ENCODE data around the gene CARD11.

The CARD11 gene

DNA sequence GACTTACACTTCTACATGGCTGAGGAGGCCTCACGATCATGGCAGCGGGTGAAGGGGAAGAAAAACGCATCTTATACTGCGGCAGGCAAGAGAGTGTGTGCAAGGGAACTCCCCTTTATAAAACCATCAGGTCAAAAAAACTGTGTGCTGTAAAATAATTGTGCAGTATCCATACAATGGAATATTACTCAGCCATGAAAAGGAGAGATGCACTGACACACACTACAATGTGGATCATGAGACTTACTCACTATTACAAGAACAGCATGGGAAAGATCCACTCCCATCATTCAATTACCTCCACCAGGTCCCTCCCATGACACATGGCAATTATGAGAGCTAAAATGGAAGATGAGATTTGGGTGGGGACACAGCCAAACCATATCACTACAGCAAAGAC, 27.2 kb upstream of the CARD11 start:
- no peak for TF ChIP-seq Cebpa-rat (IDR thresholded peaks at IDR 0.05)
- peaks cover 0 to 4% (median 0%) of the 10 kb centered on the region in 11 experiments; a peak in 1 of 22 replicates for H4K20me1 ChIP-seq
- no peak overlapping the region for H3K9ac ChIP-seq
- peaks cover 0 to 34% (median 0%) of the 10 kb centered on the region in 11 experiments; a peak in 5 of 22 replicates for H3K27me3 ChIP-seq
- peaks cover 31 to 52% (median 45%) of the 10 kb centered on the region in 10 experiments for H3K4me1 ChIP-seq
- peaks cover 21 to 39% (median 26%) of the 10 kb centered on the region in 11 experiments for H3K9me3 ChIP-seq (replicated peaks in 1 of 11)
- no peaks in the 10 kb centered on the region; a peak in 1 of 22 replicates for H3K36me3 ChIP-seq
- no peak overlapping the region for H3K27ac ChIP-seq
- no peak overlapping the region for H3K4me3 ChIP-seq
- H3K4me2 ChIP-seq: no peak overlapping the region

DNA sequence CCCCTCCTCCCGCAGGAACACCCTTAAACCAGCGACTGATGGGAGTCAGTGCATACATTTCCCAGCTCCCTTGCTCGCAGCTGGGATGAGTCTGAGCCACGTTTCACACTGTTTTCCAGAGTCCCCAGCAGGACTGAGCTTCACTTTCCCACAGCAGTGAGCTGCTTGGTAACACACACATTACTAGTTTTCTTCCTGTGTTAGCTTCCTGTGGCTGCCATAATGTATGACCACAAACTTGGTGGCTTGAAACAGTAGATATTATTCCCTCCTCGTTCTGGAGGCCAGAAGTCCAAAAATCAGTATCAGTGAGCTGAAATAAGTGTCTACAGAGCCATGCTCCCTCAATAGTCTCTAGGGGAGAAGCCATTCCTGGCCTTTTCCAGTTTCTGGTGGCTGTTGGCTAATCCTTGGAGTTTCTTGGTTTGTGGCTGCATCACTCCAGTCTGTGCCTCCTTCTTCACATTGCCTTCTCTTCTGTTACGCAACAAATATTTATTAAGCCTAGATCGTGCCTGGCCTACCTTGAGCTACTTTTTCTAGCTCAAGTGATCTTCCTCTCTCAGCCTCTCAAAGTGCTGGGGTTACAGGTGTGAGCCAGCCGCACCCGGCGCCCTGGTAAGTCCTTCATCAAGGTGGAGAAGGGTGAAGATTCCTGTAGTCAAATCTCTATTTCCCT, 26.2 kb upstream of the CARD11 start:
- Histone ChIP-seq H3K9ac (peak overlapping the region in 1 of 11 experiments; percentile 33; a peak in 1 of 22 replicates), H3K9me3 (replicated peaks in 1 of 11) (peaks cover 13 to 29% (median 16%) of the 10 kb centered on the region in 11 experiments), H3K4me1 (peaks cover 31 to 62% (median 54%) of the 10 kb centered on the region in 10 experiments), H3K27ac (peak overlapping the region in 3 of 11 experiments; percentile 28 to 64 (median 48); a peak in 5 of 22 replicates), H4K20me1 (peaks cover 0 to 4% (median 0%) of the 10 kb centered on the region in 11 experiments; a peak in 1 of 22 replicates), H3K4me2 (peak overlapping the region; percentile 46 to 86 (median 78); a peak in 21 of 22 replicates), H3K36me3 (no peaks in the 10 kb centered on the region), H3K27me3 (peaks cover 0 to 36% (median 0%) of the 10 kb centered on the region in 11 experiments; a peak in 5 of 22 replicates), H3K4me3 (no peak overlapping the region)
- peak in 7 of 11 experiments; percentile 30 to 89 (median 56); a peak in 11 of 22 replicates for TF ChIP-seq Cebpa-rat (IDR thresholded peaks at IDR 0.05)

DNA sequence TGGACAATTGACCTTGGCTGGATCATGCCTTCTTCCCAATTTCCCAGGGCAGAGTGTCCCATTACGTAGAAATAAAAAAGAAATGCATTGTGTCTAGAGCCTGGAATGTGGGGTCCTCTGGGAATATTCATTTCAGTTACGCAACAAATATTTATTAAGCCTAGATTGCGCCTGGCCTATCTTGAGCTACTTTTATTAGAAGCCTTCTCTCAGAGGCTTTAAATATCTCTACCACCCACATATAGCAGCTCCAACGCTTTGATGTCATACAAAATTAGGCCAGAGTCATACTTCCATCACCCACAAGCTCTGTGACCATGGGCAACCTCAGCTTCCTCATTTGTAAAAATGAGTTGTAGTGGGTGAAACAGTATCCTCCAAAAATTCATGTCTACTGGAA, 24.9 kb upstream of the CARD11 start:
- Histone ChIP-seq H3K4me1 (peaks cover 33 to 71% (median 63%) of the 10 kb centered on the region in 10 experiments), H4K20me1 (peaks cover 0 to 4% (median 0%) of the 10 kb centered on the region in 11 experiments; a peak in 1 of 22 replicates), H3K9me3 (replicated peaks in 1 of 11) (peaks cover 13 to 28% (median 16%) of the 10 kb centered on the region in 11 experiments), H3K4me2 (peak overlapping the region; percentile 62 to 86 (median 78)), H3K27me3 (peaks cover 0 to 36% (median 0%) of the 10 kb centered on the region in 11 experiments; a peak in 5 of 22 replicates), H3K4me3 (no peak overlapping the region), H3K36me3 (no peaks in the 10 kb centered on the region), H3K9ac (peak overlapping the region in 2 of 11 experiments; percentile 30 to 36; a peak in 2 of 22 replicates), H3K27ac (peak overlapping the region in 4 of 11 experiments; percentile 47 to 65 (median 64); a peak in 8 of 22 replicates)
- TF ChIP-seq Cebpa-rat (IDR thresholded peaks at IDR 0.05): peak in 4 of 11 experiments; percentile 45 to 73 (median 58); a peak in 6 of 22 replicates

DNA sequence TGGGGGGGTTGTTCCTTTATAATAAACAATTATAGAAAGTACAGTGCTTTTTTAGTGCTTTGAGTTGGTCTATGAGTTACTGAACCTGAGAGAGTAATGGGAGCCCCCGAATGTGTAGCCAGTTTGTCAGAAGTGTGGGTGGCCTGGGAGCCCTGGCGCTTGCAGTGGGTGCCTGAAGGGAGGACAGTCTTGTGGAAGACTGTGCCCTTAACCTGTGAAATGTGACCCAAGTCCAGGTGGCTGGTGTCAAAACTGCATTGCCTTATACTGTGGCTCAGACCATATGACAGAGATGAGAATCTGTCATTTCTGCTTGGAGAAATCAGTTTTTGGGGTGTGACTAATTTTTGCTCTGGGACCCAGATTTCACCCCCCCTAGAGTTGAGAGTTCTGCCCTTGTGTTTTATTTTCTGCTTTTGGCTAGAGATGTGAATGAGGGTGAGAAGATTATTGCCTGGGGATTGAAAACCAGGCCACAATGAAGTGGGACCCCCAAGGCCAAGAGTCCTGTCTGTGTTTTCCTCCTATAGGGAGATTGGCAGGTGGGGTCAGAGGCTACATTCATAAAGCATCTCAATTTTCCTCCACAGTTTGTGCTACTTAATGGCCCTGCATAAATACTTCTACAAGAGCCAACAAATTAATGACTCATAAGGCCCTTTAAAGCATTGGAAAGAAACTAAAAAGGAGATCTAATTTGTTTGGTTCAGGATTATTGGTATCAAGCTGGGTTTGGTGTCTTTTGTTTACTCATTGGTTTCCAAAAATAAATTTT, 24.1 kb upstream of the CARD11 start:
- Histone ChIP-seq H4K20me1 (peaks cover 0 to 4% (median 0%) of the 10 kb centered on the region in 11 experiments; a peak in 1 of 22 replicates), H3K4me1 (peaks cover 41 to 78% (median 70%) of the 10 kb centered on the region in 10 experiments), H3K36me3 (no peaks in the 10 kb centered on the region), H3K9me3 (replicated peaks in 1 of 11) (peaks cover 13 to 28% (median 16%) of the 10 kb centered on the region in 11 experiments), H3K27ac (peak overlapping the region in 4 of 11 experiments; percentile 47 to 65 (median 64); a peak in 8 of 22 replicates), H3K27me3 (peaks cover 0 to 36% (median 0%) of the 10 kb centered on the region in 11 experiments; a peak in 5 of 22 replicates), H3K4me3 (no peak overlapping the region), H3K9ac (peak overlapping the region in 2 of 11 experiments; percentile 4 to 30; a peak in 3 of 22 replicates), H3K4me2 (peak overlapping the region; percentile 62 to 86 (median 78); a peak in 21 of 22 replicates)
- no peak for TF ChIP-seq Cebpa-rat (IDR thresholded peaks at IDR 0.05)

DNA sequence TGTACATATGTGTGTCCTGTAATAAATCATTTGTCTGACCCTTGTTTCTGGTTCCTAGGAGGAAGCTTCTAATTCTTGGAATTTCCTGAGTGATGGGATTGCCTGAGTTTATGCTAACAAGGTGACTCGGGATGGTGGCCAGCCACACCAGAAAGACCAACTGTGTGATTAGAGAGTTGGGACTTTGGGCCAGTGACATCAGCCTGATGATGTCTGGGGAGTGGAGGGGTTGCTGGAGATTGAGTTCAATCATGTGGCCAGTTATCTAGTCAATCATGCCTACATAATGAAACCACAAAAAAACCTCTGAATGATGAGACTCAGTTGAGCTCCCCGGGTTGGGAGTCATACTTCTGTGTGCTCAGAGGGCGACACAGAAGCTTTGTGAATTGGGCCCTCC, 23.5 kb upstream of the CARD11 start:
- H3K9ac ChIP-seq: peak overlapping the region in 1 of 11 experiments; percentile 30; a peak in 1 of 22 replicates
- peaks cover 0 to 36% (median 0%) of the 10 kb centered on the region in 11 experiments; a peak in 5 of 22 replicates for H3K27me3 ChIP-seq
- no peaks in the 10 kb centered on the region for H3K36me3 ChIP-seq
- H3K4me2 ChIP-seq: peak overlapping the region; percentile 62 to 86 (median 78); a peak in 20 of 22 replicates
- peaks cover 0 to 4% (median 0%) of the 10 kb centered on the region in 11 experiments; a peak in 1 of 22 replicates for H4K20me1 ChIP-seq
- peak overlapping the region in 4 of 11 experiments; percentile 47 to 65 (median 64); a peak in 7 of 22 replicates for H3K27ac ChIP-seq
- H3K9me3 ChIP-seq (replicated peaks in 1 of 11): peaks cover 13 to 28% (median 16%) of the 10 kb centered on the region in 11 experiments
- H3K4me1 ChIP-seq: peaks cover 41 to 80% (median 73%) of the 10 kb centered on the region in 10 experiments
- H3K4me3 ChIP-seq: no peak overlapping the region
- TF ChIP-seq Cebpa-rat (IDR thresholded peaks at IDR 0.05): no peak

DNA sequence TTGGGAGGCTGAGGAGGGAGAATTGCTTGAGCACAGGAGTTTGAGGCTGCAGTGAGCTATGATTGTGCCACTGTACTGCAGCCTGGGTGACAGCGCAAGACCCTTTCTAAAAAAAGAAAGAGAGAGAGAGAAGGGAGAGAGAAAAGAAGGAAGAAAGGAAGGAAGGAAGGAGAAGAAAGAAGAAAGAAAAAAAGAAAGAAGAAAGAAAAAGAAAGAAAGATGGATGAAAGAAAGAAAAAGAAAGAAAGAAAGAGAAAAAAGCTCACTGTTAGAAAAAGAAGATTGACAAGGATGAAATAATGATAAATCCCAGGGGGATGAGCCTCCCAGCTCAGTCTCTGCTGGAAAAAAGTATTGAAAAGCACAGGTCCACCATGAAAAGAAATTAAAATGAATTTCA, 22.8 kb upstream of the CARD11 start:
- Histone ChIP-seq H3K4me1 (peaks cover 41 to 80% (median 73%) of the 10 kb centered on the region in 10 experiments), H3K4me2 (peak overlapping the region in 10 of 11 experiments; percentile 64 to 86 (median 78); a peak in 17 of 22 replicates)
- TF ChIP-seq Cebpa-rat (IDR thresholded peaks at IDR 0.05): no peak

DNA sequence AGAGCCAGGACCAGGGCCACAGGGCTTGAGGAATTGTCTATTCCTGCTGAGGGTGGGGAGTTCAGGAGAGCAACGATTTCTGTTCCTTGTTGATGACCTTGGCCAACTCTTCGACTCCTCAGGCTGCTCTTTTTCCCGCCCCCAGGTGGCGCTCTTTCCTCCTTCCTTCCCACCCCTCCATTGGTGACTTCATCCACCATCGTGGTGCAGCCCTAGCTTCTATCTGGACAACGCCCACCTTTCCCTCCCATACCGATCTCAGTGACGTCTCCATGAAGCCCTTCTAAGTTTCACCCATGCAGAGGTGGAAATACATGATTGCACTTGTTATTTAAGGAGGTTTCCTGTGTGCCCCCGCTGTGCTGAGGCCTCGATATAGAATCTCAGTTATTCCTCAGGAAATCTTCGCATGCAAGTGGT, 22.1 kb upstream of the CARD11 start:
- peaks cover 5 to 16% (median 10%) of the 10 kb centered on the region in 11 experiments for H3K9me3 ChIP-seq (replicated peaks in 1 of 11)
- no peak overlapping the region for H3K4me3 ChIP-seq
- no peaks in the 10 kb centered on the region for H3K36me3 ChIP-seq
- H3K27me3 ChIP-seq: peaks cover 0 to 36% (median 0%) of the 10 kb centered on the region in 11 experiments; a peak in 5 of 22 replicates
- H3K27ac ChIP-seq: peak overlapping the region in 3 of 11 experiments; percentile 1 to 31 (median 22); a peak in 2 of 22 replicates
- TF ChIP-seq Cebpa-rat (IDR thresholded peaks at IDR 0.05): no peak
- peaks cover 0 to 4% (median 0%) of the 10 kb centered on the region in 11 experiments; a peak in 1 of 22 replicates for H4K20me1 ChIP-seq
- H3K9ac ChIP-seq: no peak overlapping the region
- peaks cover 41 to 80% (median 73%) of the 10 kb centered on the region in 10 experiments for H3K4me1 ChIP-seq
- H3K4me2 ChIP-seq: peak overlapping the region; percentile 13 to 86 (median 78); a peak in 20 of 22 replicates

More for the DNA sequence above, 22.8 kb upstream of the CARD11 start:
- Histone ChIP-seq H3K27me3 (peaks cover 0 to 36% (median 0%) of the 10 kb centered on the region in 11 experiments; a peak in 5 of 22 replicates), H3K27ac (peak overlapping the region in 4 of 11 experiments; percentile 1 to 65 (median 64); a peak in 2 of 22 replicates), H3K36me3 (no peaks in the 10 kb centered on the region), H3K9ac (no peak overlapping the region), H4K20me1 (peaks cover 0 to 4% (median 0%) of the 10 kb centered on the region in 11 experiments; a peak in 1 of 22 replicates), H3K4me3 (no peak overlapping the region), H3K9me3 (replicated peaks in 1 of 11) (peaks cover 13 to 24% (median 16%) of the 10 kb centered on the region in 11 experiments)

DNA sequence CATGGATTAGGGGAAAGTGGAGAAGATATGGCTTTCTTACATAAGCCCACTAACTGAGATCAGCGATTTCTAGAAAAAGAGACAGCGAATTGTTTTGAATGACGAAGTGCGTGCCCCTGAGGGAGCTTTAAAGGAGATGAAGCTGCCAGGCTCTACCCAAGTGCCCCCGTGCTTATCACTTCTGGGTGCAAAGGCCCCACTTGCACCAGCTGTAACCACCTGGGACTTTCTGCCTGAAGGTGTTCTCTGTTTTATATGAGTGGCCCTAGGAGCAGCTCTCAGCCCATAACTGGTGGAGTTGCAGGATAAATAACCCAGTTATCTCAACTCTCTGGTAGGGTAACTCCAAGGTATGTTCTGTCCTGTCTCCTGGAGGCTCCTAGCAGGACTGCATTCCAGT, 20.4 kb upstream of the CARD11 start:
- no peak for TF ChIP-seq Cebpa-rat (IDR thresholded peaks at IDR 0.05)
- Histone ChIP-seq H3K4me3 (no peak overlapping the region), H3K9ac (no peak overlapping the region), H3K36me3 (no peaks in the 10 kb centered on the region), H4K20me1 (peaks cover 0 to 4% (median 0%) of the 10 kb centered on the region in 11 experiments; a peak in 1 of 22 replicates), H3K27me3 (peaks cover 0 to 24% (median 0%) of the 10 kb centered on the region in 11 experiments; a peak in 5 of 22 replicates), H3K9me3 (replicated peaks in 1 of 11) (peaks cover 0 to 7% (median 0%) of the 10 kb centered on the region in 11 experiments; a peak in 2 of 22 replicates), H3K4me2 (peak overlapping the region in 7 of 11 experiments; percentile 17 to 85 (median 60); a peak in 7 of 22 replicates), H3K4me1 (peaks cover 31 to 65% (median 59%) of the 10 kb centered on the region in 10 experiments), H3K27ac (no peak overlapping the region)
